Skeletal muscle cell (primary cell): Measurements from ENCODE around the gene PRKCH.

Experiments used
- DNase-seq: peaks from one replicate; pipeline ENCODE4 v3.0.0-alpha.2; 2010; ENCODE audit warnings: low read depth
- H3K4me3 ChIP-seq: 2 replicates; pipeline ENCODE4 v1.5.1; 2011; ENCODE audit warnings: low read depth, mild to moderate bottlenecking, control low read depth, low read length, moderate library complexity

Gene PRKCH

GRCh38 chr14:61438860-61439765 lies 117.7 kb downstream of the PRKCH start:
- no peak overlapping the region for H3K4me3 ChIP-seq
- DNase-seq, result no peak

DNA sequence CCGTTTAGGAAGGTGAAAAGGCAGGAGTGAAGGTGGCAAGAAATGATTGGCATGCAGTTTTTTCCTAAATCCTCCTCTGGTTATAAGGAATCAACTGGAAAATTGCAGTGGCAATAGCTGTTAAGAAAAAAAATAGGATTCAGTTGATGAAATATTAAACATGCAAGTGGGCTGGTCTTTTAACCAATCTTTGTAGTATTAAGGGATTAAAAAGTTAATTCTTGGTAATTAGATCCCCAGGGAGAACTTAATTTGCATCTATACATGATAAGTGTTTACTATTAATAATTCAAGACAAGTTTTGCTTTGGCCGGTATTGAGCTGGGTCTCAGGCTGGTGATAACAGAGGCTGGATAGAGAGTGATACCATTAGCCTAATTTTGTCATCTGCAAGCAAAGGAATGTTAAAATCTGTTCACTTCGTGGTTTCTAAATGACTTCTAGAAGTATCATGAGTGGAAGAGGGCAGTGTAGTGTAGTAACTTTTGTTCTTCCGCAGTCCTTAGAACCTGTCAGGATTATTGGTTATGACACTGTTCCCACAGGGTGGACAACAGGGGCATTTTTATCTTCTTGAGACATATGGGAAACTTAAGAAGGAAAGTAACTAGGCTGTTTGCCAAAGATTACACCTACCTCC lies 118.5 kb downstream of the PRKCH start:
- no peak for DNase-seq
- H3K4me3 ChIP-seq, result no peak overlapping the region

- no peak overlapping the region for H3K4me3 ChIP-seq
- DNase-seq, result no peak
Observed at GRCh38 chr14:61443481-61443880, 122.1 kb downstream of the PRKCH start.

GRCh38 chr14:61444215-61444768 lies 122.9 kb downstream of the PRKCH start:
- H3K4me3 ChIP-seq, result no peak overlapping the region
- no peak for DNase-seq

- H3K4me3 ChIP-seq, result no peak overlapping the region
- DNase-seq, result no peak
Observed at GRCh38 chr14:61451491-61451890, 130.1 kb downstream of the PRKCH start.

DNA sequence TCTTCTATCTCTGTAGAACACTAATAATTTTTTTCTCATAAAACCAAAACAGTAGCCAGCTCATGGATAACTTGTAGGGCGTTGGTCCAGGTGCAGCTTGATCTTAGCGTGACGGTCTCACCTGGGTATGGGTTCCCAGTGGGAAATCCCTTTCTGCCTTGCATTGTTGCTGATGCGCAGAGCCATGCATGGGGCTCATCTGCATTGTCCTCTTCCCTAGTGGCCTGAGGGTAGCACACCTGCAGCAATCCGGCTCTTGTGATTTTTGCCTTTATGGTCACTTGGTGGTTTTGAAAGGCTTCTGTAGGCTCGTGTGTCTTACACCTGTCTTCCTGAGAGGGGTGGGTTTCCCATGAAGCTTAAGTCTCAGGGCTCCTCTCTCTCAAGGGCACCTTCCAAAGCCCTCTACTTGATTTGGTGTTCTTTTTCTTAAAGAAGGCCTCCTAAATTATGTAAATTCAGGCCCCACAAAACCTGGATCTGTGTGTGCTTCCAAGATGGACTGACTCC lies 130.6 kb downstream of the PRKCH start:
- H3K4me3 ChIP-seq, result no peak overlapping the region
- DNase-seq, result no peak

- no peak for DNase-seq
- no peak overlapping the region for H3K4me3 ChIP-seq
Observed at GRCh38 chr14:61452452-61452851, 131.1 kb downstream of the PRKCH start.

DNA sequence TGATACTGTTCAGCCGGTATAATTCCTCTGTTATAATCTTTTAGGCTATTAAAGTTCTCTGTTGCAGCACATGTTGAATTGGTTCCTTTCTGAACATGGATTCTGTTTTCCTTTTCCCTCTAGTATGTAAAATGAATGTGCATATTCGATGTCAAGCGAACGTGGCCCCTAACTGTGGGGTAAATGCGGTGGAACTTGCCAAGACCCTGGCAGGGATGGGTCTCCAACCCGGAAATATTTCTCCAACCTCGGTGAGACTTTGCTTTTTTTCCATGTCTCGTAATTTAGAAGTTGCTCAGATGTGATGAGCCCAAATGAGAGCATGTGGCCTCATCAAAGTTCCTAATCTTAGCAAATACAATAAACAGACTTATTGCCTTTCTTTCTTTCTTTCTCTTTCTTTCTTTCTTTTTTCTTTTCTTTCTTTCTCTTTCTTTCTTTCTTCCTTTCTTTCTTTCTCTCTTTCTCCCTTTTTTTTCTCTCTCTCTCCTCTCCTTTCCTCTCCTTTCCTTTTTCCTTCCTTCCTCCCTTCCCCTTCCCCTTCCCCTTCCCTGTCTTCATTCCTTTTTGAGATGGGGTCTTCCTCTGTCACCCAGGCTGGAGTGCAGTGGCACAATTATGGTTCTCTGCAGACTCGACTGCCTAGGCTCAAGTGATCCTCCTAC lies 131.9 kb downstream of the PRKCH start:
- no peak for DNase-seq
- H3K4me3 ChIP-seq, result no peak overlapping the region

DNA sequence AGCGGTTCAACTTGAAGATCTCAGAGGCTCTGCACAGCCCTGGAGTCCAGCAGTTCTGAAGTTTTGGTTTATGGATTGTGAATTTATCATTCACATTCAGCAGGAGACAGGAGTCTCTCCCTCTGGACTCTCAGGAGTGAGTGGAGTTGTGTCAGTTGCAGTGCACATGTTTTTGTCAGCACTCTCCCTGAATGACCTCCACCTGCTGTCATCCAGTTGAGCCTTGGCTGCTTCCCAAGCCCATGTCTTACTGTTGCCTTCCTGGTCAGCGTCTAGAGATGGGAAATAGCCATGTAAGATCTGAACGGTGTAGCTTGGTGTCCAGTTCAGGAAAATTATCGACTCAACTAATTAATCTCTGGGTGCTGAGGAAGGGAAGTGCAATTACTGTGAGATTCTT lies 133.2 kb downstream of the PRKCH start:
- no peak overlapping the region for H3K4me3 ChIP-seq
- DNase-seq, result no peak

GRCh38 chr14:61455351-61455750 lies 134.0 kb downstream of the PRKCH start:
- H3K4me3 ChIP-seq, result no peak overlapping the region
- no peak for DNase-seq

DNA sequence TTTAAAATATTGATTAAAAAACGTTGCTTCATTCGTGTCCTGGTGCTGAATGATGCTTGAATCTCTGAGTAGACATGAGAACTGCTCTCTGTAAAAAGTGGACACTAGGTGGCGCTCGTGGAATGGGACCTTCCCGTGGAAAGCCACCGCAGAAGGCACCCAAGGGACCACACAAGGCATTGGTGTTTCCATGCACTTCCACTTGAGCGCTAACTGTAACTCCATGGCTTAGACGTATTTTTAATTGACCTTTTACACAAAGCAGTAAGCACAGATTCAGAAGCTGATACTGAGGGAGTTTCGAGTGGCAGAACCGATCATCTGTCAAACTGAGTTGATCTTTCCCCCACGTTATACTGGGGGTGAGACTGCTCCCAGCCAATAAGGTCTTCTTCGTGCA lies 135.3 kb downstream of the PRKCH start:
- DNase-seq, result no peak
- no peak overlapping the region for H3K4me3 ChIP-seq

DNA sequence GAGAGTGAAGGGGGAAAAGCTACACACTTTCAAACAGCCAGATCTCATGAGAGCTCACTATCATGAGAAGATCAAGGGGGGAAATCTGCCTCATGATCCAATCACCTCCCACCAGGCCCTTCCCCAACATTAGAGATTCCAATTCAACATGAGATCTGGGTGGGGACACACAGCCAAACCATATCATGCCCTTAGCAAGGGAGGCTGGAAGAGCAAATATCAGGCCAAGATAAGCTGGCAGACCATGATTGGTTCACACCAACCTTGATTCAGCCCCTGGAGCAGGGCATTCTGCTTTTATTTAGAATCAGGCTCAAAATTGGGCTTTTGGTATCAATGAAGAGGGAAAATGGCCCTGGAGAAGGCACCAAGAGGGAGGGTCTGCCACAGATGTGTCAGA lies 137.4 kb downstream of the PRKCH start:
- H3K4me3 ChIP-seq, result no peak overlapping the region
- no peak for DNase-seq

DNA sequence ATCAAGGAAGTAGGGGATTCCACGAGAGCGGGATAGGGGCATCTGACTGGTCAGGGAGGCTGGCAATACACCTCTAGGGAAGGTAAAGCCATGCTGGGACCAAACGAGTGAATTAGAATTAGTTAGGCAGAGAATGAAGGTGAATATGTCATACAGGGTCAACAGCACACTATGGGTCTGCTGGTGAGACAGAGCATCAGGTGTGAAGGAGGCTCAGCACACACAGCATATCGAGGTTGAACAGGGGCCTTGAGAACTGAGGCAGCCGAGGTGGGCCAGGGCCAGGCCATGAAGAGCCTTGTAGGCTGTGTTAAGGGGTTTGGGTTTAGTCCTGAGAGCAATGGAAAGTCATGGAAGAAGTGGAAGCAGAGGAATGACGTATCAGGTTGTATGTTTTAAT lies 137.8 kb downstream of the PRKCH start:
- no peak for DNase-seq
- H3K4me3 ChIP-seq, result no peak overlapping the region

DNA sequence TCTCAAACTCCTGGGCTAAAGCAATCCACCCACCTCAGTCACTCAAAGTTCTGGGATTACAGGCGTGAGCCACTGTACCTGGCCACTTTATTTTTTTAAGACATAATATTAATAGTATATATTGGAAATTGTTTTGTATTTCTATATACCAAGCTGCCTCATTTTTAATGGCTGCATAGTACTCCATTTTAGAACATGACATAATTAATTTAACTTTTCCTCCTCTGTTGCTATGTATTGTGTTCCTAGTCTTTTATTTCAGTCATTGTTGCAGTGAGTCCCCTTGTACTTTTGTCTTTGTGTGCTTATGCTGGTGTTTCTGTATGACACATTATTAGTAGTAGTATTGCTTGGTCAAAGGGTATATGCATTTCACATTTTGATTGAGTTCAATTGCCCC lies 138.7 kb downstream of the PRKCH start:
- H3K4me3 ChIP-seq, result no peak overlapping the region
- no peak for DNase-seq

DNA sequence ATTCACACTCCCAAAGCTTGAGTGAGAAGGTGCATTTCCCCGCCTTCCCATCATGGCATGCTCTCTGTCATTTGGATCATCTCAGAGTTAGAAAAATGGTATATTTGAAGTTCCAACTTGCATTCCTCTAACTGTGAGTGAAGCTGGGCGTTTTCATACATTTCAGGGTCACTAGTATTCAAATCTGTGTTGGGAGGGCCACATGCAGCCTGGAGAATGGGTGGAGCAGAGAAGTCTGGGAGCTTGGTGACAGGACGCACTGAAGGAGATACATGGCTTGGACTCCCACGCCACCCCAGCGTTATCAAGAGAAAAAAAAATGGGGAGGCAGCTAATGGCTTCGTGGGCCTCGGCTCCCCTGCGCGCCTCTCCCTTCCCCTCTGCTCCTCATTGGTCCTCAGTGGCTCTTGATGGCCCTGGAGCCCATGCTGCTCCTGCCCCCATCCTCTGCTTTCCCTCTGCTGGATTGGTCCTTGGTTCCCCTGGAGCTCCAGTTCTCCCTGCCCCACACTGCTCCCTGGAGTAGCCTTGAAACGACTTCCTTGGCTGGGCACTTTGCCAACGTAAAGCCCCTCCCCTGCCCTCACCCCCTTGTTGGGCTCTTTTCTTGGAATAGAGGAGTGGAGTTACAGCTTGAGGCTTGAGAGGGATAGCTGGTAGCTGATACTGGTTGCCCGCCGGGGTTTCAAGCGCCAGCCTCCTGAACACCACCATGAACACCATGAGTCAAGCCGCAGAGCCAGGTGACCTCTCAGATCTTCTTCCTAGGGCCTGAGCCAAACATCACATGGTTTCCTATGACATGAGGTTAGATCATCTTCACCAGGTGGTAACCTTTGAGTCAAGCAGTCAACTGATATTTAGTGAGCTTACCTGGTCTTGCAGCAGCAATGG lies 139.6 kb downstream of the PRKCH start:
- DNase-seq, result no peak
- no peak overlapping the region for H3K4me3 ChIP-seq

DNA sequence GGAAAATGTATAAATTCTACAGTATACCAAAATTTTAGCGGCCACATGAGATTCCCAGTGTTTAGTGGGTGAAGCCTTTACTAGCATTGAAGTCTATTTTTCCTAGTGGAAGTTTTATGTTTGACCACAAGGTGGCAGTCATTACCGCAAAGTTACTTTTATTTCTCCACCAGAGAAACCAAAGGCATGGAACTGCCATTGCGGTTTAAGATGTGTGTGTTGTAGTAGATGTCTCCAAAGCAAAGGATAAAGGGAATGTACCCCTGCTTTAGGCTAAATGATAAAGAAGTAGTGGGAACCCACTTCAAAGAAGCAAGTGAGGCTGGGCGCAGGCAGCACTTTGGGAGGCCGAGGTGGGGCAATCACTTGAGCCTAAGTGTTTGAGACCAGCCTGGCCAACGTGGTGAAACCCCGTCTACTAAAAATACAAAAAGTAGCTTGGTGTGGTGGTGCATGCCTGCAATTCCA lies 140.5 kb downstream of the PRKCH start:
- no peak for DNase-seq
- peak overlapping the region; percentile 13 for H3K4me3 ChIP-seq

GRCh38 chr14:61462566-61463193 lies 141.3 kb downstream of the PRKCH start:
- peak overlapping the region; percentile 13 for H3K4me3 ChIP-seq
- DNase-seq, result peak; percentile 85

- H3K4me3 ChIP-seq, result no peak overlapping the region
- DNase-seq, result no peak
Observed at GRCh38 chr14:61463664-61464285, 142.4 kb downstream of the PRKCH start.
